ENCODE measurements around the gene ADNP. TPM values are rescaled to one million over a fixed set of nuclear protein-coding genes. Genes with fewer than 3 reads are reported as not detected.

Gene ADNP
- polyA plus RNA-seq, 1 of the 3 experiments (the other 2 are of a cell fraction), result 13.3 TPM

- TF ChIP-seq REST (IDR thresholded peaks at IDR 0.05; ENCODE audit: low read depth, low read length) (peak; percentile 74; the same call in 1 of the 2 replicates), MAX (IDR thresholded peaks at IDR 0.05; ENCODE audit: low read depth) (peak; percentile 83), GABPA (IDR thresholded peaks at IDR 0.05; ENCODE audit: low read depth) (0 out of 2 replicates have a peak, but pooled peaks have one; percentile 15), TEAD4 (IDR thresholded peaks at IDR 0.05; ENCODE audit: borderline replicate concordance, insufficient read depth) (no peak), JUND (IDR thresholded peaks at IDR 0.05) (no peak), EZH2phosphoT487 (IDR thresholded peaks at IDR 0.05; ENCODE audit: borderline replicate concordance, low read depth) (no peak), FOXJ3 (CRISPR knock-in tag; IDR thresholded peaks at IDR 0.05) (no peak), PBX3 (IDR thresholded peaks at IDR 0.05) (no peak), TAF1 (IDR thresholded peaks at IDR 0.05; ENCODE audit: borderline replicate concordance, low read depth, low read length) (peak; percentile 65), FOSL2 (IDR thresholded peaks at IDR 0.05; ENCODE audit: borderline replicate concordance, low read depth) (no peak; the same call in 1 of the 2 replicates), RCOR1 (IDR thresholded peaks at IDR 0.05; ENCODE audit: low read length) (peak; percentile 89), CHD2 (IDR thresholded peaks at IDR 0.05; ENCODE audit: low read length, partially characterized antibody) (peak; percentile 98)
Measured at GRCh38 chr20:50929299-50930138, 1.7 kb downstream of the ADNP start (continued).

- no peak overlapping the region for H3K27ac ChIP-seq (ENCODE audit: low read depth in 2 of 2, low read length in 1 of 2)
- H3K4me1 ChIP-seq (ENCODE audit: control insufficient read depth in 1 of 2, insufficient read depth in 2 of 2, low read depth in 1 of 2, low read length in 1 of 2), result peaks cover 21 to 36% of the 10 kb centered on the region in 2 experiments
- no peak for DNase-seq
- H3K9ac ChIP-seq, result no peak overlapping the region
- peaks cover 71% of the 10 kb centered on the region for H3K79me2 ChIP-seq (ENCODE audit: insufficient read depth)
- peaks cover 46 to 57% of the 10 kb centered on the region in 2 experiments for H3K36me3 ChIP-seq (replicated peaks in 1 of 2; ENCODE audit: control insufficient read depth in 1 of 2, insufficient read depth in 2 of 2, low read length in 1 of 2)
- no peak overlapping the region for H2AFZ ChIP-seq (ENCODE audit: low read depth)
- ChIA-PET POLR2A (no interaction called here), CTCF (interaction anchor here (0.9 to 16.1 kb wide), 16 partner anchors 8 to 137 kb away, joined by 3 to 340 read pairs (median 11); partner anchors contain the start of genes BCAS4, DPM1 and MOCS3)
- no peaks in the 10 kb centered on the region for H3K9me3 ChIP-seq
- H3K4me3 ChIP-seq (ENCODE audit: low read depth in 2 of 2, low read length in 1 of 2), result peak overlapping the region; percentile 82 to 94
- H3K9me2 ChIP-seq, result no peaks in the 10 kb centered on the region
- peaks cover 58% of the 10 kb centered on the region for H4K20me1 ChIP-seq (ENCODE audit: insufficient read depth)
- H3K4me2 ChIP-seq, result peak overlapping the region; percentile 85
- H3F3A ChIP-seq (replicated peaks; ENCODE audit: insufficient read depth), result peaks cover 28% of the 10 kb centered on the region
- no peaks in the 10 kb centered on the region for H3K27me3 ChIP-seq (ENCODE audit: insufficient read depth)
- 64% methylated on average over 5 of the region's 5 CpGs for WGBS (ENCODE audit: low lambda C conversion rate)
- no peak for TF ChIP-seq NRF1 (IDR thresholded peaks at IDR 0.05; ENCODE audit: low read depth, low read length)
- TF ChIP-seq NFIC (IDR thresholded peaks at IDR 0.05; ENCODE audit: borderline replicate concordance), result no peak
- no peak for TF ChIP-seq GABPA (IDR thresholded peaks at IDR 0.05; ENCODE audit: low read depth)
- no peak for TF ChIP-seq POLR2AphosphoS5 (IDR thresholded peaks at IDR 0.05; ENCODE audit: low read depth, low read length)
- no peak for TF ChIP-seq REST (IDR thresholded peaks at IDR 0.05; ENCODE audit: low read depth, low read length)
- no peak for TF ChIP-seq FOSL2 (IDR thresholded peaks at IDR 0.05; ENCODE audit: borderline replicate concordance, low read depth)
- no peak for TF ChIP-seq TEAD4 (IDR thresholded peaks at IDR 0.05; ENCODE audit: borderline replicate concordance, insufficient read depth)
- TF ChIP-seq ZBTB33 (IDR thresholded peaks at IDR 0.05; ENCODE audit: borderline replicate concordance, low read depth), result no peak
- no peak for TF ChIP-seq GATA2 (CRISPR knock-in tag; IDR thresholded peaks at IDR 0.05)
- TF ChIP-seq EP300 (IDR thresholded peaks at IDR 0.05; ENCODE audit: borderline replicate concordance in 1 of 2, low read depth in 1 of 2, low read length in 1 of 2), result no peak
- no peak for TF ChIP-seq RCOR1 (IDR thresholded peaks at IDR 0.05; ENCODE audit: low read length)
Measured at GRCh38 chr20:50928469-50928868, 2.8 kb downstream of the ADNP start.

Measured in SK-N-SH (cell line).